Coronary artery (tissue), 2 donors: ENCODE results near the gene SPATA3.
"Not testable (repeated sequence)": the region's sequence is repeated elsewhere in the genome, so short reads cannot be mapped to it uniquely, and the experiment has no call there.

Experiments
- DNase-seq: peaks from one replicate; pipeline ENCODE4 v3.0.0-alpha.2; 2017; ENCODE audit warnings: low spot score
- H3K27ac ChIP-seq, 2 donors: fragments of 200-600 bp; sonication (generic); one replicate each; pipeline ENCODE4 v1.5.1; 2016 to 2019
- H3K4me3 ChIP-seq: fragments of 200-600 bp; sonication (generic); 2 replicates; pipeline ENCODE4 v1.5.1; 2016; ENCODE audit warnings: mild to moderate bottlenecking, moderate library complexity
- TF ChIP-seq, protein P1 (sequence below): fragments of 200-600 bp; sonication (generic); IDR thresholded peaks from one replicate; pipeline ENCODE4 v1.5.1; 2019; ENCODE audit warnings: antibody characterized with exemption

The SPATA3 gene

DNA sequence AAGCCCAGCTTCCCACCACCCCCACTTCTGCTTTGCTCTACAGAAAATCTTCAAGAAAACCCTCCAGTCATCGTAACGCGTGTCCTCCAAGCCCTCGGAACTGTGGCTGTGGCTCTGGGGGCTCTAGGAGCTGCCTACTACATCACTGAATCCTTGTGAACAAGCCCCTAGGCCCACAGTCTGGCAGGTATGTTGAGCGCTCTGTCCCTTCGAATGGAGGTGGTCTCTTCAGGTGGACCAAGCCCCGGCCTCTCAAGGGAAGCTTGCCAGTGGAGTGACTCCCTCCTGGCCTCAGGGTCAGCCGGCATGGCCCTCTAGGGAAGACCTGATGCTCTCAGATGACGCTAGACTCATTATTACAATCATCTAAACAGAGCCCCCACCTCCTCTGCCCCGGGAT lies 6.7 kb downstream of the SPATA3 start:
- Histone ChIP-seq H3K4me3 (no peak overlapping the region), H3K27ac (no peak overlapping the region)
- DNase-seq = no peak
- TF ChIP-seq, protein P1, sequence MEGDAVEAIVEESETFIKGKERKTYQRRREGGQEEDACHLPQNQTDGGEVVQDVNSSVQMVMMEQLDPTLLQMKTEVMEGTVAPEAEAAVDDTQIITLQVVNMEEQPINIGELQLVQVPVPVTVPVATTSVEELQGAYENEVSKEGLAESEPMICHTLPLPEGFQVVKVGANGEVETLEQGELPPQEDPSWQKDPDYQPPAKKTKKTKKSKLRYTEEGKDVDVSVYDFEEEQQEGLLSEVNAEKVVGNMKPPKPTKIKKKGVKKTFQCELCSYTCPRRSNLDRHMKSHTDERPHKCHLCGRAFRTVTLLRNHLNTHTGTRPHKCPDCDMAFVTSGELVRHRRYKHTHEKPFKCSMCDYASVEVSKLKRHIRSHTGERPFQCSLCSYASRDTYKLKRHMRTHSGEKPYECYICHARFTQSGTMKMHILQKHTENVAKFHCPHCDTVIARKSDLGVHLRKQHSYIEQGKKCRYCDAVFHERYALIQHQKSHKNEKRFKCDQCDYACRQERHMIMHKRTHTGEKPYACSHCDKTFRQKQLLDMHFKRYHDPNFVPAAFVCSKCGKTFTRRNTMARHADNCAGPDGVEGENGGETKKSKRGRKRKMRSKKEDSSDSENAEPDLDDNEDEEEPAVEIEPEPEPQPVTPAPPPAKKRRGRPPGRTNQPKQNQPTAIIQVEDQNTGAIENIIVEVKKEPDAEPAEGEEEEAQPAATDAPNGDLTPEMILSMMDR = no peak

DNA sequence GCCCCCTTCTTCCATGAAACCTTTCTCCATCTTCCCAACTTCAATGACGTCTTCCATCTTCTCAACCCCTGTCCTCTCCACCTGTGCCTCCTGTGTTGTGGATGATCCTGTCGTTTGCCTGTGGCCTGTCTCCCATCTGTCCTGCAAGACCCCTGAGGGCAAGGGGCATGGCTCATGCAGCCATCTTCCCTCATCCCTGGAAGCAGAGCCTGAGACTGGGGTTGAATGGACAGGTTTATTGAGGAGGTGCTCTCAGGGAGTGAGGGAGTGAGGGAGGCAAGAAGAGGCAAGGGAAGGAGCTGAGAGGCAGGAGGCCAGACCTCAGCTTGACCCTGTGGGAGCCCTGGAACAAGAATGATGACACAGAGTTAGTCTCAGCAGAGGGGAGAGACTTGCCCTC lies 7.3 kb downstream of the SPATA3 start:
- DNase-seq = no peak
- Histone ChIP-seq H3K4me3 (no peak overlapping the region), H3K27ac (no peak overlapping the region)
- TF ChIP-seq, protein P1 = no peak

DNA sequence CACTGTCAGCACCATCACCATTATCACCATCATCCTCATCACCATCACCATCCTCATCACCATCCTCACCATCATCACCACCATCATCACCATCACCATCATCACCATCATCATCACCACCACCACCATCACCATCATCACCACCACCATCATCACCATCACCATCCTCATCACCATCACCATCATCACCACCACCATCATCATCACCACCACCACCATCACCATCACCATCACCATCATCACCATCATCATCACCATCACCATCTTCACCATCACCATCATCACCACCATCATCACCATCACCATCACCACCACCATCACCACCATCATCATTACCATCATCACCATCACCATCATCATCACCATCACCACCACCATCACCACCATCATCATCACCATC lies 9.0 kb downstream of the SPATA3 start:
- not testable (repeated sequence) for H3K4me3 ChIP-seq, H3K27ac ChIP-seq, DNase-seq

DNA sequence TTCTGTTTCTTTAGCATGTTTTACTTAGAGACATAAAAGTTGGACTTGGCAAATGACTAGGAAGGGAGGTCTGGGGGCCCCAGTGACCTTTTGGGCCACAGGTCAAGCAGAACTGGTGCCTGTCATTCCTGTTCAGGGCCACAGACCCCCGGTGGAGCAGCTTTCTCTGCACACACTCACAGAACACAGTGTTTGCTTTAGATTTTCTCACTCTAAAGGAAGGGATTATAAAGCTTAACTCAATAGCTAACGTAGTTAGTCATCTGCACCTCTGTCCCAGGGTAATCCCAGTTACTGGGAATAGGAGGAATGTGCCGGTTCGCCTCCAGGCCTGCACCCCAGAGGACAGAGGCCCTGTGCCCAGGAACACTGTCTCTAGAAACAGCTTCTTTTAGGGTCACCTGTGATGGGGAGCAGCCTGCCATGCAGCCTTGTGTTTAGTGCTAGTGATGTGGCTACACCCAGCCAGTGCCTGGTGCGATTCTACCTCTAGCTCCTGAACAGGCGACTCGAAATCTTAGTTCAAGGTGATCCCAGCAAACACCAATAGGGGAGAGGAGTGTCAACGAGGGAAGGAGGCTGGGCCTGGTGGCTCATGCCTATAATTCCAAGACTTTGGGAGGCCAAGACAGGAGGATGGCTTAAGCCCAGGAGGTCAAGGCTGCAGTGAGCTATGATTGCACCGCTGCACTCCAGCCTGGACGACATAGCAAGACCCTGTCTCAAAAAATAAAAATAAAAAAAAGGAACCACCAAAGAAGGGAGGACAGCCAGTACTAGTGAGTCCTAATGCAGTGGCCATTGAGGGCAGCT lies 11.6 kb downstream of the SPATA3 start:
- H3K27ac ChIP-seq = no peak overlapping the region
- no peak for DNase-seq
- TF ChIP-seq, protein P1 = no peak
- H3K4me3 ChIP-seq = no peak overlapping the region

DNA sequence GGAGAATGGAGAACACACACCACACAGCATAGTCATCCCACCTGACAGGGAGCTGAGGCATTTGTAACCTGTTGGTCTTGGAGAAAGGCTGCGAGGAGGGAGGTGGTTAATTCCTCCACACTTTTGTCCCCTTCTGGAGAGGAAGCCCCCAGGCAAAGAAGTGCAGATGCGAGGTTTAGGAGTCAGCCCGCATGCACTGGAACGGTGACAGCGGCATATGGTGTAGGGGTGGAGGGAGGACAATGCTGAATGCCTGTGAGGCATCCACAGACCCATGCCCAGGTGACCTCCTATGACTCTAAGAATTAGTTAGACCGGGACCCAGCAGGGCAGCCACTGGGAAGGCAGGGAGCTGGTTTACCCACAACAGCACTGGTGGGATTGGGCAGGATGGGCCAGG lies 12.2 kb downstream of the SPATA3 start:
- no peak for DNase-seq
- no peak overlapping the region for H3K27ac ChIP-seq
- TF ChIP-seq, protein P1 = no peak
- H3K4me3 ChIP-seq = no peak overlapping the region

DNA sequence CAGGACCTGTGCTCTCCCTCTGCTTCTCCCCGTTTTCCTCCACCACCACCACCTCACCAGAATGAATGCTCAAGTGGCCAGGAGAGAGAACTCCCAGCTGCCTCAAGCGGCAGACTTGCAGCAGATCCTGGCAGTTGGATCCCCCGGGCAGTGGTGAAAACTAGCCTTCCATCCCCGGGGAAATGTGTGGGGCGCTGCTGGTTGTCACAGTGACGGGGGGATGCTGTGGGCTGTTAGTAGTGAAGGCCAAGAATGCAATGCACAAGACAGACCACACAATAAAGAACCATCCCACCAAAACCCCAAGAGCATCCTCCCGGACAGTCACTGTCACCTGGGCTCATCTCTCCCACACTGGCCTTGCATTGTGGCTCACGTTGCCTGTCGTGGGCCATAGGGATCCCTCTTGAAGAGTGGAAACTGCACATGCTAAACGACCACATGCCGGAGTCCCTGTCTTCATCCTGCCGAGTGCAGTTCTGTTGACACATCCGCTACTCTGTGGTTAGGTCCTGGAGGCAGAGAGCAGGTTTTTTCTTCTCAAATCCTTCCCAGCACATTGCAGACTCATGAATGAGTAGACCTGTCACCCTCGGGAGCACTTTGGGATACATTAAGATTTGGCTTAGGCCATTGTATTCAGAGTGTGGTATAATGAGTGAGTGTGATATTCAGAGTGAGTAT lies 13.5 kb downstream of the SPATA3 start:
- Histone ChIP-seq H3K4me3 (no peak overlapping the region), H3K27ac (no peak overlapping the region)
- TF ChIP-seq, protein P1 = no peak
- DNase-seq = no peak

DNA sequence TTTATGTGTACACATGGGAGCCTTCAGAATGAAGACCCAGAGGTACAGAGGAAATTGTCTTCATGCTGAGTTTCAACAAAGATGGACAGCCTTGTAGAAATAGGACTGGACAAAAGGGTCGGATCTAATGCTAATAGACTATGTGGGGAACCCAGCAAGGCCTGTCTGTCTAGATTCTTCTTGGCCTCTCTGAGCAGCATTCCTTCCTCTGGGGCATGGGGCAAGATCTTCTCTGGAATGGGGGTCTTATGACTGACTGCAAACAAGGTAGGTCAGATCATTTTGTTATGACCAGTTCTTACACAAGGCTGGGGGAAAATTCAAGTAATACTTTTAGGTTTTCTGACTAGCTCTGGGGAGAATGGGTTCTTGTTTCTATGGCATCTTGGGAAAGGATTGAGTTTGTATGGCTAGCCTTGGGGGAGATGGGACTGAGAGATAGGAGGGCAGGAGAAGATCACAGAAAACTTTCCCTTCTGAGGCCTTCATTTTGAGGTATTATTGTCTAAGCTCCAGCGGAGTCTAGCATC lies 14.3 kb downstream of the SPATA3 start:
- TF ChIP-seq, protein P1 = no peak
- H3K27ac ChIP-seq = no peak overlapping the region
- no peak overlapping the region for H3K4me3 ChIP-seq
- no peak for DNase-seq
